ENCODE data around the gene PPFIA3.
A peak's percentile ranks its signal among the peaks of the same experiment; 100 is the strongest.
"Not testable (repeated sequence)": the region's sequence is repeated elsewhere in the genome, so short reads cannot be mapped to it uniquely, and the experiment has no call there.

Gene PPFIA3

GRCh38 chr19:49103331-49104085 lies 15.8 kb upstream of the PPFIA3 start:
- no peak for DNase-seq

- DNase-seq = no peak
Observed at GRCh38 chr19:49104229-49104864, 15.0 kb upstream of the PPFIA3 start.

- peak; percentile 9 for DNase-seq
Observed at GRCh38 chr19:49106648-49107135, 12.7 kb upstream of the PPFIA3 start.

- DNase-seq = no peak
Observed at GRCh38 chr19:49107625-49108459, 11.5 kb upstream of the PPFIA3 start.

- DNase-seq = no peak
Observed at GRCh38 chr19:49109051-49109450, 10.3 kb upstream of the PPFIA3 start.

- DNase-seq = no peak
Observed at GRCh38 chr19:49109569-49110233, 9.6 kb upstream of the PPFIA3 start.

- DNase-seq = no peak
Observed at GRCh38 chr19:49110567-49110966, 8.8 kb upstream of the PPFIA3 start.

GRCh38 chr19:49111218-49111998 lies 7.9 kb upstream of the PPFIA3 start:
- no peak for DNase-seq

GRCh38 chr19:49113762-49114629 lies 5.3 kb upstream of the PPFIA3 start, which contains the start of gene LIN7B:
Gene LIN7B (plus strand): TSS chr19:49114370. CDS start chr19:49114405, 35 bp downstream.
- DNase-seq = peak; percentile 50

GRCh38 chr19:49114630-49115363 lies 4.5 kb upstream of the PPFIA3 start:
- DNase-seq = no peak

- DNase-seq = no peak
Observed at GRCh38 chr19:49116544-49116943, 2.8 kb upstream of the PPFIA3 start.

GRCh38 chr19:49117677-49118564 lies 1.4 kb upstream of the PPFIA3 start:
- no peak for DNase-seq

GRCh38 chr19:49118565-49119410 lies 556 bp upstream of the PPFIA3 start, which contains the start of gene C19orf73:
Gene C19orf73 (minus strand): TSS chr19:49119143. CDS start chr19:49119022, 121 bp downstream.
- DNase-seq = peak; percentile 93

GRCh38 chr19:49120325-49120683 lies 960 bp downstream of the PPFIA3 start:
- DNase-seq = no peak

- no peak for DNase-seq
Observed at GRCh38 chr19:49120868-49121267, 1.5 kb downstream of the PPFIA3 start.

- DNase-seq = not testable (repeated sequence)
Observed at GRCh38 chr19:49121841-49122240, 2.5 kb downstream of the PPFIA3 start.

- DNase-seq = not testable (repeated sequence)
Observed at GRCh38 chr19:49123285-49123684, 3.9 kb downstream of the PPFIA3 start.
